Breast epithelium (tissue), 3 donors: ENCODE data around the gene RASGRF2.

Experiments
- POLR2AphosphoS5 ChIP-seq, 3 donors: sonication (generic); formaldehyde crosslinking; IDR thresholded peaks; one replicate each; pipeline ENCODE4 v1.6.1; 2017; ENCODE audit warnings: antibody characterized with exemption in 3 of 3
- TF ChIP-seq, protein P1 (sequence below), 3 donors: fragments of 450-650 bp; IDR thresholded peaks; one replicate each; pipeline ENCODE4 v1.5.1; 2016 to 2017; ENCODE audit warnings: antibody characterized with exemption in 3 of 3, mild to moderate bottlenecking in 3 of 3, moderate library complexity in 3 of 3

DNA sequence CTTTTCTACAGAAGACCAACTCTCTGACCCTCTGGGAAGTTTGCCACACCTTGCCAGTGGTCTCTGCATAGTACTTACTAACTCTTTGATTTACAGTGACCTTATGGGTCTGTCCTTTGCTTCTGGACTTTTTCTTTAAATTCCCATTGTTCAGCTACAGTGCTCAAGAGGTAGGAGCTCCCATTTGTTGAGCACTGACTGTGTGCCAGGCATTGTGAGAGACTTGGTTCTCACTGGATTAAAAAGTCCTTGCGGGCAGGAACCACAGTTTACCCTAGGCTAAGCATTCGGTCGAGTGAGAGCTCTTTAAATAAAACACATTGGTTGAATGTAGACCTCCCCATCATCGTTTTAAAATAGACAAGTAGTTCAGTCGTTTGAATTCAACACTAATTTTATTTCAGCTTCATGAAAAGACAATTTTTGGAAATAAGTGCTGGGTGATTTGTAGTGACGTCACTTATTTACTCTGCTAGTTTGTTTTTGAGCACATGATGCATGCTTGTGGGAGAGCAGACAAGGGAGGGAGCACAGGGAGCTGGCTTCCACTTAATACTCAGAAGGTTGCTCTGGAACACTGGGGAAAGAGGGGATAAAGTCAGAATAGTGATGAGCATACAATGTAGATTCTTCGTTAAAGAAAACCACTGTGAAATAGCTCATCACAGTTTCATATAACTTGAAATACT, 27.1 kb downstream of the RASGRF2 start:
- TF ChIP-seq, protein P1, sequence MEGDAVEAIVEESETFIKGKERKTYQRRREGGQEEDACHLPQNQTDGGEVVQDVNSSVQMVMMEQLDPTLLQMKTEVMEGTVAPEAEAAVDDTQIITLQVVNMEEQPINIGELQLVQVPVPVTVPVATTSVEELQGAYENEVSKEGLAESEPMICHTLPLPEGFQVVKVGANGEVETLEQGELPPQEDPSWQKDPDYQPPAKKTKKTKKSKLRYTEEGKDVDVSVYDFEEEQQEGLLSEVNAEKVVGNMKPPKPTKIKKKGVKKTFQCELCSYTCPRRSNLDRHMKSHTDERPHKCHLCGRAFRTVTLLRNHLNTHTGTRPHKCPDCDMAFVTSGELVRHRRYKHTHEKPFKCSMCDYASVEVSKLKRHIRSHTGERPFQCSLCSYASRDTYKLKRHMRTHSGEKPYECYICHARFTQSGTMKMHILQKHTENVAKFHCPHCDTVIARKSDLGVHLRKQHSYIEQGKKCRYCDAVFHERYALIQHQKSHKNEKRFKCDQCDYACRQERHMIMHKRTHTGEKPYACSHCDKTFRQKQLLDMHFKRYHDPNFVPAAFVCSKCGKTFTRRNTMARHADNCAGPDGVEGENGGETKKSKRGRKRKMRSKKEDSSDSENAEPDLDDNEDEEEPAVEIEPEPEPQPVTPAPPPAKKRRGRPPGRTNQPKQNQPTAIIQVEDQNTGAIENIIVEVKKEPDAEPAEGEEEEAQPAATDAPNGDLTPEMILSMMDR (IDR thresholded peaks at IDR 0.05), result no peak
- TF ChIP-seq POLR2AphosphoS5 (IDR thresholded peaks at IDR 0.05), result no peak
